Activated CD8-positive, alpha-beta memory T cell treated with anti-CD3 and anti-CD28 coated beads, Interleukin-2, amount 50 U/mL, for 24 hours (primary cell): Measurements from ENCODE around the gene BMPER.

Experiments used
- DNase-seq: peaks from one replicate; pipeline ENCODE4 v3.0.0-alpha.2; 2020; ENCODE audit errors: extremely low read depth

BMPER gene

DNA sequence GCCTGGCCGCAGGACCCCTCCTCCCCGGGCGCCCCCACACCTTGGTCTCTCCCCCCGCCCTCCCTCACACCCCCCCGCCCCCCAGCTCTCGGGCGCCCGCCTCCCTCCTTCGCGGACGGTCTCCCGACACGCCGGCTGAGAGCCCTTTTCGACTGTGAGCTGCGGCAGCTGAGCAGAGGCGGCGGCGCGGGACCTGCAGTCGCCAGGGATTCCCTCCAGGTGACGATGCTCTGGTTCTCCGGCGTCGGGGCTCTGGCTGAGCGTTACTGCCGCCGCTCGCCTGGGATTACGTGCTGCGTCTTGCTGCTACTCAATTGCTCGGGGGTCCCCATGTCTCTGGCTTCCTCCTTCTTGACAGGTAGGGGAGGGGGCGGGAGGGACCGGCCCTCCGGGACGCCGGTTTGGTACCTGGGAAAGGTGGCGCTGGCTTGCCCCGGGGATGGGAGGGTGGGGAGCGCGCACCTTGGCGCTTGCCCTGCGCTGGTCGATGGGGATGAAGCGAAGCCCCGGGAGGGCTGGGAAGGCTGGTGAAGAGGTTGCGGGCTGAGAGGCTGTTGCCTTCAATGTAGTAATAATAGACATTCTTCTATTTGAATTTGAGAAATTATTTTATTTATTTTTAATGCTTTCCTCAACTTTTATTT lies at the start of gene BMPER:
Gene BMPER, plus strand, starts transcription at position 151 of the 644 bp plus-strand sequence. Its CDS starts 75 bp downstream, at position 226.
- DNase-seq = no peak

DNA sequence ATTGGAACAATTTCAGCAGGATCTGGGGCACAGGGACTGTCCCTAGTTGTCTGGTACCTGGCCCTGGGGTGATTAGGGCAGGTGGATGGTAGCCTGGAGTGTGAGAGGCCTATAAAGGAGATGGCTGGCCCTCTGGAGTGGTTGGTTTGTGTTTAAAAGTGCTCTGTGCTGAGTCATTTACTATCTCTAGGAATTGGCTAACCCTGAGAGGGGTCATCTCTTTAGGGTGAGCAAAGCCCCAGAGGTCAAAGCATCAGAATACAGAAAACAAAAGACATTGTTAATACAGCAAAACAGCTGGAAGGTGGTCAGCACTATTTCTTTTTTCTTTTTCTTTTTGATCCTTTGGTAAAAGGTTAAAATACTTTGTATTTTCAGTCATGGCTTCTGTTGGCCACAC lies 43.4 kb upstream of the BMPER start:
- no peak for DNase-seq

DNA sequence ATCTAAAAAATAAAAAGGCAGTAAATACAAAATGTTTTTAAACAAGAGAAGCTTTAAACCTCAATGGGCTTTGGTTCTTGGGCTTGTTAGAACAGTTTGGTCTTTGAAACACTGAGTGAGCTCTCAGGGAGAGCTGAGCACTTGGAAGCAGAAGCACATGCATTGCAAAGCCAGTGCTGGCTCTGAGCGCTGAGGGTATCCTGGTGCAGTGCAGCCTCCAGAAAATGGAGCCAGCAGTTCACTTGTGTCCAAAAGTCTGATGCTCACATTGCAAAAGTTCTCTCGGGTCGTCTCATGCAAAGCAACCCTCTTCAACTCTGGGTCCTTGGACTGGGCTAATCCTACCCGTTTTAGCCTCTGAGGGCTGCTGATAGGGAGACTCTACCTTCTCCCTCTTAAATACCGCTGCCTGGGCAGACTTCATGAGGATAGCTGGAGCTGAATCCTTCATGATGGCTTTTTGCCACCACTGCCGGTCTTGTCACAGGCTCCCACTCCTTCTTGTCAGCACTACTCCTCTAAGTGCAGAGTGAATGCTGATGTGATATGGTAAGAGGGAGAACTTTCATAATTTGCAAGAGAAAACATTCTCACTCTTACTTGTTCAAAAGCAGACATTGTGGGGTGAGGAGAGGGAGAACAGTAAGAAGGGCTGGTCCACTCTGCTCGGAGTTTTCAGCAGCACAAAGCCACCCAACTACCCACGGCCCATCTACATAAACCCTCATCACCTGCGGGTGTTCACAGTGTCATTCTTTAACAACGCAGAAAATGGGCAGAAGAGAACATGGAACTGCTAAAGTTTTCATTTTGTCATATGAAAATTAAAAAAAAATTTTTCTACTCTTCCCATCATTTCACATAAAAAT lies 42.2 kb upstream of the BMPER start:
- no peak for DNase-seq

DNA sequence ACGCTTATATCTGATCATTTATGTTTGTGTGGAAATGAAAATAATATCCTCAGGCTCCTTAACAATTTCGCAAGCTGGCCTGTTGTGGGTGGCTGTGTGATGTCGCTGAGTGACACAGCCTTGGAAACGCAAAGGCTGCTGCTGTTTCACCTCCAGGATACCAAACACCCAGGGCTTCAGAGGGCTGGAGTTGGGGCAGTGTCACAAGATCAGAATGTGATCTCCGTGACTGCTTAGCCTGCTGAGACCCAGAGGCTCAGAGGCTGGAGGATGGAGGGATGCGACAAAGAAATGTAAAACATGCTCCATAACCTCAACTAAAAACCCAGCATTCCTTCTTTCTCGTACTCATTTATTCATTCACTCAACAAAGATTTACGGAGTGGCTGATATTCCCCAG lies 37.2 kb upstream of the BMPER start:
- DNase-seq = no peak

DNA sequence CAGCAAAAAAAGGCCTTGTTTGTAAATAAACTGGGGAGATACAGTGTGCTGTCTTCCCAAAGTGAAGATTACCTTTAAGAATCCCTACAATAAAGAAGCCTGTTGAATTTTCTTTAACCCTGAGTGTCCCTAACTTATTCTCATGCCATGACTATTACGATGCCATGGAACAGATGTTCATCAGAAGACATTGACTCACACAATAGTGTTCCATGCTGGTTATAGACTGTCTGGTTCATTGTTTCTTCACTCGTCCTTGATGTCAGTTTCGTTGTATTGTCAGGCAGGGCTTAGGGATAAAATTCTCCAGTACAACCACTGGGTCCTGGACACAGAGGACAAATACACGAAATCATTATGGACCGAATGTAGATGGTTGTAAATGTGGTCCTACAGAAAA lies 36.2 kb upstream of the BMPER start:
- DNase-seq = no peak

DNA sequence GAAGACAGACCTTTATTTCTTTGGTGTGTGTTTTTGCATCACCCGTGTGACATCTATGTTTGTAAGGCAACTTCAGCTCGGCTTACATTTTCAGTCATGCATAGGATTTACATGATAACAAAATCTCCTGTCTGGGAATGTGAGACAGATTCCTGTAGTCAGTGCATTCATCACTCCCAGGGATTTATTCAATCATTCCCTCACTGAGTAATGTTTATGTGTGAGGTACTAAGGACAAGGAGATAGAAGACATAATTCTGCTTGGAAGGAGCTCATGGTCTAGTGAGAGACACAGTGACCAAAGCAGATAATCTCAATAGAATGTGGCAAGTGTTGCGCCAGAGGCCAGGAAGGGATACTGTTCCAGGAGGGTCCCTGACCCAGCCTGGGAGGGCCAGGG lies 35.2 kb upstream of the BMPER start:
- no peak for DNase-seq

DNA sequence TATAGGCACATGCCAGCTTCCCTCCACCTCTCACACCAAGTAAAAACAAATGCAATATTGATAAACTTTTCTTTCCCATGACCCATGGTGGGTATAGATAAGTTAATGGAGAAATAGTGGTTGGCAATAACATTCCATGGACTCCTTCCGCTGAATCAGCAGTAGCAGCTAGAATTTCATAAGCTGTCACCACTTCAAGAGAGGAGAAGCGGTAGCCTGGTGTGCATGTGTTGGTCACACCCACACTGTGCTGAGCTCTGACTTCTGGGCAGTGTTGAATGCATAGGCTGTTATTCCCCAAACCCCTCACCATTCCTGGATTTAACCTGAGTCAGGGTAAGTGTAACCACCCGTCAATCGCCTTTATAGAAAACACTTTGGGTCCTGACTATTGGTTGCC lies 32.5 kb upstream of the BMPER start:
- no peak for DNase-seq

DNA sequence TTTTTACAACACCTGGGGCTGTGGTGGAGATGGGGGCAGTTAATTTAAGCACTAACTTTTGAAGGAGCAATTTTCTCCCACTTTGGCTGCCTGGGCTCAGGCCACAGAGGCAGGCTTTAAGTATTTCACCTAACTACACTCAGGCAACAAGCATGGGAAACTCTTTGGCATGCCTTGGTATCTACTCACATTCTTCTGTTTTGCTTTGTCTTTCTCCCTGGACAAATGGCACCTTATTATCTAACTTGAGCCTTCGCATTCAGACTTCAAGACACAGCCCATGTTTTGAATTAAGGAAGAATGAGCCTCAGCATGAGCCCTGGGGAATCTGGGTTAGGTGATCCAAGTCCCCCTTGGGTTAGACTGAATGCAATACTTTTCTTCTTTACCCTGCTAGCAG lies 31.8 kb upstream of the BMPER start:
- DNase-seq = no peak

DNA sequence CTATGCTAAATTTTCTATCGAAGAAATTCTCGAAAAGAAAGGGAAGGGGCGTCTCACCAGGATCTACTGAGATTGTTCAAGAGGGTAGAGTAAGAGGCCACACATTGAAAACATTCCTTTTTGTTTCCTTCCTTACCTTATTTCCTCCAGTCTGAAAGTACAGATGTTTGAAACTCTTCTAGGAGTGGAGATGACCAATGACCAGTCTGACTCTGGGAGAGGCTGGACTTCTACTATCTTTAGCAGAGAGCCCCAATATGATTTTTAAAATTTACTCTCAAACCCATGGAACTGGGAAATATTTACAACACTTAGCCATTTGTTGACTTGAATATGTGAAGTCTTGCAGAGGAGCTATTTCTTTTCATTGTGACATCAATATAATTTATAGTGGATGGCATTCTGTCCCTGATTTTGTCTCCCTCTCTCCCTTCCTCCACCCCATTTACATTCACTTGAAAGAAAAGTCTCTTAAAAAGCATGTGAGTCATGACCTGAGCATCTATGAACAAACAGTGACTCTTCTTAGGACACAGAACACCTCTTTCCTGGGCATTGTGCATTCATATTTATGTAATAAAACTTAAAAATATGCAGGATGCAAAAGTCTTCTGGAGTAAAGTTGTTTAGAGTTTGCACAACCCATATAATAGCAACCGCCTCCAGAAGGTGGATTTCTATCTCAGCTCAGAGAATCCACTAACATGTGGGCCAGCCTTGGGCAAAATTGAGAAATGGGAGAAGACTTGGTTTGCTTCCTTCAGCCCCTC lies 31.2 kb upstream of the BMPER start:
- no peak for DNase-seq

DNA sequence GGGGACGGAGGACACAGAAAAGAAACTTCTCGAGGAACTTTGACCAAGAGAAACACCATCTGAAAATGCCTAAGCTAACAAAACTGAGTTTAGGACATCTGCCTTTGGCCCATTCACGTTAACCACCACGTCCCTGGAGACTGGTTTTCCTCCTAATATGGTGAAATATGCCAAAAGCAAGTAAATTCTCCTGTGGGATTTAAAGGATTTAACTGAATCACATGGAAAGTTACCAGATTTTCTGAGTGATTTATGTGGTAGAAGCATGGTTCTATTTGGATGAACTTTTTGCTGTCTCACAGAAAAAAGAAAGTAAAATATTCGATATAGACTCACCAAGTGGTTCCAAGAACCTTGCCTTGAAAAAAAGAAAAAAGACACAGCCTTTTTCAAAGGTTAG lies 30.4 kb upstream of the BMPER start:
- no peak for DNase-seq

DNA sequence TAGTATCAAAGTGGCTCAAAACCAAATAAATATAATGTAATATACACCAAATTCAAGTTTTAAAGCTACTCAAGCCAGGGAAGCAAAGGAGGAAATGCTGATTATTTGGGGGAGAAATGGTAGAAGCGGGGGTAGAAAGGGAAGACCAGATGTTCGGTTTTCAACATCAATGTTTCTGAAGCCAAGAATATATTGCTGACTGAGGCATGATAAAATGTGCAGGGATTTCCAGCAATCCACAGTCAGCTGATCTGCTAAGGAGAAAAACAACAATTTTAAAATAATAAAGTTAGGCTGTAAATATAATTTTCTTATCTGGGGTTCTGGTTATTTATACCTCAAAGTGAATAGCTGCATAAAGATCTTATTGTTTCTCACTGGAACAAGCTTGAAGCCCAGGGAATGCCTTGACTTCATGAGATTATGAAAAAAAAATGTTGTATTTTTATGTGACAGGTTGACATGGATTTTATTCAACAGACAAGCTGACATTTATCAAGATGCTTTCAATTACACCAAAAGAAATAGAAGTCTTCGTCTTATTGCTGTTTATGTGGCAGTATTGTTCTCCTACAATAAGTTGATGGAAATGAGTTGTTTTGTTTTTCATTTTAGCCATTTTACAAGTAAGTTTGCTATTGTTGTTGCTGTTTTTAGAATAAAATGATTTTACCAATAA lies 28.6 kb upstream of the BMPER start:
- DNase-seq = no peak

DNA sequence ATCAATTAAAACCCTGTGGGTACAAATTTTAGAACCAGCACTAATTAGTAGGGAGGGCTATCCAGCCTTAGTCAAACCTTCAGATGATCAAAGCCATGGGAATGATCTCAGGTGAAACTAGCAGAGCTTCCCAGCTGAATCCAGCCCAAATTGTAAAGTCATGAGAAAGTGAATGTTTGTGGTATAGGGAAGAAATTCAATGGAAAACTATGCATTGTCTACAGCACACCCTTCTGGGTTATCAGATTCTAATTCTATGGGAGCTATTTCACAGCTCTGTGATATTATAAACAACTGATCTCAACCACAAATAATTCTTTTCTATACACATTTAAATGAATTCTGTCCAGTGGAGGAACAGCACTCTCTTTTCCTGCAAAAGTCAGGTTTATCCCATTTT lies 24.6 kb upstream of the BMPER start:
- no peak for DNase-seq

DNA sequence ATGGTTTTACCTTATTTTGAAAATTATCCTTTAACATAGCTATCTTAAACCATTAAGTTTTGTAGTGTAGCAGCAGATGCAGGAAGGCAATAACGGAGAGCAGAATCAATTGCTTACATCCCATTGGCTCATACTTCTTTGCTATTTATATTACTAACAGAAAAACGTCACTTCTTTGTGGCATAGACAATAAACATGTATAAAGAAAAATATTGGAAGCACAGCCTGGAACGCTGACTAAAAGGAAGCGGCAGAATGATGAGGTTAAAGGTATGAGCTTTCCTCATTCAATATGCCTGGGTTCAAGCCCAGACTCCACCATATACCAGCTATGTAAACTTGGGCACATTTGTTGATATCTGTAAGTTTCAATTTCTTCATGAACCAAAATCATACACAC lies 24.0 kb upstream of the BMPER start:
- DNase-seq = no peak

DNA sequence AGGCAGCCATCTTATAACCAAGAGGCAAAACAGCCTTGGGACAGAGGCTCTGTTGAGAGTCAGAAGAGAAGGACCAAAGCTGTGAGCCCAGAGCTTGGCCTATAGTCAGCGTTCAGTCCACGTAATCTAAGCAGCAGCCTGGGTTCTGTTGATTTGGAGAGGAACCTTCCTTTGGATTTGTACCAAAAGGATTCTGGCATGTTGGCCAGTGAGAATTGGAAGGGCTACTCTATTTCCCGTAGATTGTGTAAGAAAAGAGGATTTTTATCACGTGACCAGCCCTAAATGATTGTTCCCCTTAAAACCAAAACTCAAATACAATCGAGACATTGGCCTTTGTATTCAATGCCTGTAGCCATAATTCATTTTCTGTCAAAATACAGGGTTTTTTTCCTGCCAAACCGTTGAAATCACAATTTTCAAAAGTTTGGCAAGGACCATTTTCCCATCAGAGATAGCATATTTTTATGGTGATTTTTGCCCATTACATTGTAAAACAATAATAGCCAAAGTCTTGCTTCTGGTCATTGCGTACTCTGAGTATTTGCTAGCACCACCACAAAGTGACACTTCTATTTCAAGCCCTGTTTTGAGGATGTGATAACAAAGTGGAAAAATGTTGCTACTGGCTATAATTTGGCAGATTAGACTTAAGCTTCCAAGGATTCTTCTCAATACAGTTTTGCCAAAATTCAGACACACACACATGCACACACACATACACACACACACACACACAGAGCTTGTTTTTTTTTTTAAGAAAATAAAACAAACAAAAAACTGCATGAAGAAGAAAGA lies 23.1 kb upstream of the BMPER start:
- no peak for DNase-seq

DNA sequence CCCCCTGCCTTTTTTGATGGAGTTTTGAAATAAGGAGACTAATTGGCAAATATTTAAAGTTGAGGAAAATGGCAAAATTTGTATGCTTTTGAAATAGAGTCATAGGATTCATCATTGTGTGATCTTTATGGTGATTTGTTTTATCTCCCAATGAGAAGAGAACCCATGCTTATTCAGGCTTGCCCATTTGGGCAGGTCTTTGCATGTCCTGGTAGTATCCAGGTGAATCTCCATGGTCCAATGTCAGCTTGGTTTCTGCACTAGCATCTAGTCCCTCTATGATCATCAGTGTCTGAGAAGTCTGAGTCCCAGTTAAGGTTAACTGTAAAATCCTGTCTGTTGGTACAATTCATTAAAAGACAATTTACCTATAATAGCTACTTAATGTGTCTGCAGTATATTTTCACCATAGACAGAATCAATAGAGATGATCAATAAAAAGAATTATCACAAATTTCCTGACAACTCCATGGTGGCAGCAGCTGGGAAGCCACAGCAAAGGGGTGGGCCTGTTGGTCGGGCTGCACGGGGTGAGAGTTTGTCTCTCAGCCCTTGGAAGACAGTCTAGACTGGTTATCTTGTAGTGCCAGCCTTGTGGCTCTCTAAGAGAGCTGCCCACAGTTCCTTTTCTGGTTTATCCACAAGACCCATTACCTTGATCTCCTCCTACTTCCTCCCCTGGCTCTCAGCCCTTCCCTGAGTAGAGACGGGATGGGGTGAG lies 22.2 kb upstream of the BMPER start:
- no peak for DNase-seq

DNA sequence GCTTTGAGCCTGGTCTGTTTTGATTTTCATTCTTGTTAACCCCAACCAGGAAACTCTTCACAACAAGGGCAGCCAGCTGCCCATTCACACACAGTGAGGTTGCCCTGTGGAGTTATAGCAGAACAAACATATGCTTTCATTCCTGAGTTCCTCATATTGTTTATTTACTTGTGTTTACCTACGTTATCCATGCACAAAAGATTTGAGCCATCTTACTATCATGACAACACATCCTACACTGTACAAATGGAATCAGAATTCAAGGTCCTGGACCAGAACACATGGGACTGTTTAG lies 21.7 kb upstream of the BMPER start:
- DNase-seq = no peak

DNA sequence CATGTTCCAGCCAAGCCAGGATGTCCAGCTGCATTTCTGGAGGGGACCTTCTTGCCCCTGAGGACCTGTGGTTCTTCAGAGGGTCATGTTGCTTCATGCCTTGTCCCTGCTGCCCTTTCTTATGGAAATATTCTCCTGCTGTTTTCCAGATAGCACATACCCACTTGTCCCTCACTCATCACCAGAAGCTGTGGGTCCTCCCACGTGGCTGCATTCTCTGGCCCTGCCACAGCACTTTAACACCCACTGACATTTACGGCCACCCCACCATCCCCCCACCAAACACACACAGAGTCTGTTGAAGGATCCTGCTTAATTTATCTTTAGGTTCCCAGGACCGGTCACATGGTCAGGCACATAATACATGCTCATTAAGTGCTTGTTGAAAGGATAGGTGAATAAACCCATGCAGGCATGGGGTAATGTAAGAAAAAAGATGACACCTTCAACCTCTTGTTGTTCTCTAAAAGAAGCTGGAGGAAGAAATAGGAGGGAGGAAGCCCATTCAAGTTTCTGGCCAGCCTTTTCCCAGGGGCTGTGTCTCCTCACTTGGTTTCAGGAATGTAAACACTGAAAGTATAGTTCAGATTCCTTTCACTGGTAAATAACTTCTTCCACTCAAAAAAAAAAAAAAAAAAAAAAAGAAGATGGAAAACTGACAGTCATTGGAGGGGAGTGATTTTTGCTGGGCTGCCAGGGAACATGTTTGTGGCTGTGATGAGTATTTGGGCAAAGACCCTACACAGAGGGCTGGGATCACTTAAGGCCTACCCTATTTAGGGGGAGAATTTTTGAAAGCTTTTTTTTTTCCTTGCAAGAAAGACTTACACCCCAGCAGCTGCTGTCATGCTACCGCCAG lies 19.8 kb upstream of the BMPER start:
- DNase-seq = no peak

DNA sequence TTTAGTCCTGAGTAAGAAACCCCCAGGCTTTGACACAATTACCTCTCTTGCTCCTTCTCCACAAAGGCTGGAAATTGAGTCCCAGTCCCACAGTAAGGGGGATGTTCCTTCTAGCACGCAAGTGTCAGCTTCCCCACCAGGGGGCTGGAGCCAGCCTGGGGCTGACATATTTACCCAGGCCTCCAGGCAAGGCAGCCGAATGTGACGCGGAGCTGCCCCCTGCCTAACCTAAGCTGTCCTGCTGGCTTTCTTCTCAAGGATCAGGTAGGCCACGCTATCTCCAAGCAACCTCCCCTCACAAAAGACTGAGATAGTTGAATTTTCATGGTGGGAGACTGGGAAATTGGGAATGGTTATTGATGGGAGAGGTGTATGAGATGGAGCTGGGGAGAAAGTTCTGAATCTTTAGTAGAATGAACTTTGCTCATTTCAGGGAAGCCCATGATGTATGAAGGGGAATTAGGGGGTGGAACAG lies 19.2 kb upstream of the BMPER start:
- no peak for DNase-seq

DNA sequence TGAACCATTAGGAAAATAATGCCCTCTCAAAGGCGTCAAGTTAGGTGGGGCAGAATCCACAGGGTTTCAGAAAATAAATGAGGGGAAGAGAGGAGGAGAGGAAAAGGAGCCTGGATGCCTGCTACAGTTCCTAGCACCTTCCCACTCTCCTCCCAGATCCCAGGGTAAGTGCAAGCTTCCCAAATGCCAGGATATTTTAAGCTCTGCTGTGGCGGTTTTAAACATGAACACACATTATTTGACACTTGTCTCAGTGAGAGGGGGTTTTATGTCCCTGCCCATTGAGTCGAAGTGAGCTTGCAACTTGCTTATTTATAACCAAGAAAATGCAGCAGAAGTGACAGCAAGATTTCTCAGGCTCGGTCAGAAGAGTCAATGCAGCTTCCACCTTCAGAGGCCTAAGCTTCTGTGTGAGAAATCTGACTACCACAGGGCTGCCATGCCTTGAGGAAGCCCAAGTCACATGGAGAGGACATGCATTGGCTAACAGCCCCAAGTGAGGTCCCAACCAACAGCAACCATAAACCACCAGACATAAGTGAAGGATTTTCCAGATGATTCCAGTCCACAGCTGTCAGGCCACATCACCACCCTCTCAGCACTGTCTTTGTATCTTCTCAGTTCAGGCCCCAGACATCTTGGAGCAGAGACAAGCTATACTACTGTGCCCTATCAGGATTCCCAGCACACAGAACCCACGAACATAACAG lies 17.9 kb upstream of the BMPER start:
- DNase-seq = no peak
